PC-9 (cell line): ENCODE measurements around the gene FAM111A. TPM values are rescaled to one million over a fixed set of nuclear protein-coding genes. Genes with fewer than 3 reads are reported as not detected.
A peak's percentile ranks its signal among the peaks of the same experiment; 100 is the strongest.

Experiments used
- BruUV-seq: library from RNA; stranded (reverse); fragments of 400-500 nt; replicated peaks from 2 replicates; lab custom pipeline; 2021; lab: Mats Ljungman, UMichigan
- CTCF ChIA-PET: fragments of 300-600 bp; sonication (Branson Sonifier 250); formaldehyde crosslinking; loops from one replicate; lab custom pipeline; 2022; ENCODE audit warnings: antibody characterized with exemption; lab: Charles Lee
- POLR2A ChIA-PET: fragments of 300-600 bp; sonication (Branson Sonifier 250); formaldehyde crosslinking; loops from one replicate; lab custom pipeline; 2022; ENCODE audit warnings: antibody characterized with exemption; ENCODE audit not compliant: unreplicated experiment; lab: Charles Lee
- DNase-seq, 2 experiments: peaks; one replicate each; pipeline versions ENCODE4 v3.0.0 to v3.0.0-alpha.2; 2015 to 2022; ENCODE audit warnings: mixed read lengths in 1 of 2
- H2AFZ ChIP-seq: fragments of 200-600 bp; sonication (generic); 2 replicates; pipeline ENCODE4 v1.8.1; 2017; ENCODE audit warnings: antibody characterized with exemption
- H3F3A ChIP-seq: fragments of 200-600 bp; sonication (generic); 2 replicates; pipeline ENCODE4 v1.8.1; 2017; ENCODE audit warnings: antibody characterized with exemption, mild to moderate bottlenecking, low read depth; ENCODE audit not compliant: insufficient read depth
- H3K27ac ChIP-seq: fragments of 200-600 bp; sonication (generic); 2 replicates; pipeline ENCODE4 v1.6.1; 2016; ENCODE audit warnings: mixed run types
- H3K27me3 ChIP-seq: fragments of 200-600 bp; sonication (generic); 2 replicates; pipeline ENCODE4 v1.6.1; 2016; ENCODE audit warnings: low read depth, mixed run types; ENCODE audit not compliant: insufficient read depth
- H3K36me3 ChIP-seq: fragments of 200-600 bp; sonication (generic); 2 replicates; pipeline ENCODE4 v1.6.1; 2016; ENCODE audit warnings: low read depth, mixed run types
- H3K4me1 ChIP-seq: fragments of 200-600 bp; sonication (generic); replicated peaks from 2 replicates; pipeline ENCODE4 v1.6.1; 2016; ENCODE audit warnings: mixed run types; ENCODE audit not compliant: insufficient read depth
- H3K4me2 ChIP-seq: fragments of 200-600 bp; sonication (generic); 2 replicates; pipeline ENCODE4 v1.6.1; 2017; ENCODE audit warnings: mixed run types
- H3K4me3 ChIP-seq: fragments of 200-600 bp; sonication (generic); 2 replicates; pipeline ENCODE4 v1.6.1; 2016; ENCODE audit warnings: mixed run types
- H3K79me2 ChIP-seq: fragments of 200-600 bp; sonication (generic); 2 replicates; pipeline ENCODE4 v1.6.1; 2017; ENCODE audit warnings: low read depth, mixed run types
- H3K9me2 ChIP-seq: fragments of 200-600 bp; sonication (generic); 2 replicates; pipeline ENCODE4 v1.8.1; 2017; ENCODE audit warnings: mild to moderate bottlenecking; ENCODE audit not compliant: insufficient read depth
- H3K9me3 ChIP-seq: fragments of 200-600 bp; sonication (generic); 2 replicates; pipeline ENCODE4 v1.8.1; 2016; ENCODE audit warnings: low read depth; ENCODE audit not compliant: insufficient read depth
- H4K20me1 ChIP-seq: fragments of 200-600 bp; sonication (generic); 2 replicates; pipeline ENCODE4 v1.8.1; 2017; ENCODE audit not compliant: insufficient read depth
- CTCF ChIP-seq: fragments of 200-600 bp; sonication (generic); conservative IDR thresholded peaks from 2 replicates; pipeline ENCODE4 v1.6.1; 2017; ENCODE audit warnings: mixed run types, antibody characterized with exemption, mild to moderate bottlenecking, moderate library complexity
- EZH2 ChIP-seq: fragments of 200-600 bp; sonication (generic); IDR thresholded peaks from 2 replicates; pipeline ENCODE4 v1.8.0; 2017; ENCODE audit warnings: antibody characterized with exemption, low read depth
- intact Hi-C: fragments of 100-400 bp; cut with micrococcal nuclease; formaldehyde crosslinking; loops from one replicate; pipeline ENCODE4 v1.10.0; 2022; ENCODE audit not compliant: unreplicated experiment
- total RNA-seq: library from RNA; stranded (reverse); gene quantifications from 2 replicates; pipeline ENCODE4 v1.2.3, GENCODE V29; 2021

The FAM111A gene
- total RNA-seq, 1 experiment from 2014 or later, result 95.3 TPM

GRCh38 chr11:59182457-59183151 is 39.9 kb downstream of the FAM111A start:
- Histone ChIP-seq H3K27me3 (no peaks in the 10 kb centered on the region), H2AFZ (no peak overlapping the region), H3K79me2 (peaks cover 93% of the 10 kb centered on the region), H3F3A (peaks cover 24% of the 10 kb centered on the region), H3K9me3 (peaks cover 9% of the 10 kb centered on the region; the same call in 1 of the 2 replicates), H4K20me1 (no peaks in the 10 kb centered on the region), H3K36me3 (peaks cover 47% of the 10 kb centered on the region), H3K4me1 (peaks cover 48% of the 10 kb centered on the region), H3K9me2 (no peaks in the 10 kb centered on the region), H3K27ac (no peak overlapping the region), H3K4me2 (no peak overlapping the region), H3K4me3 (no peak overlapping the region)
- intact Hi-C loops, result no loop called here
- POLR2A ChIA-PET, result no interaction called here
- BruUV-seq, result no TSS peak
- DNase-seq, result peak in 1 of 2 experiments; percentile 55
- TF ChIP-seq CTCF, result peak; percentile 71
- TF ChIP-seq EZH2, result no peak
- CTCF ChIA-PET, result interaction anchor here (1.3 to 1.6 kb wide), 2 partner anchors 11 kb away, joined by 3 to 8 read pairs; partner anchors contain the start of gene DTX4

- TF ChIP-seq EZH2, result no peak
- no peak for TF ChIP-seq CTCF
- H3K4me1 ChIP-seq, result peaks cover 60% of the 10 kb centered on the region
Observed at GRCh38 chr11:59183771-59184170, 41.1 kb downstream of the FAM111A start.

GRCh38 chr11:59184691-59185339 is 42.2 kb downstream of the FAM111A start:
- peaks cover 40% of the 10 kb centered on the region for H3K36me3 ChIP-seq
- no peaks in the 10 kb centered on the region for H3K27me3 ChIP-seq
- ChIA-PET POLR2A (interaction anchor here (1.2 kb wide), 1 partner anchor 11 kb away, joined by 7 read pairs; no protein-coding TSS in a partner anchor), CTCF (interaction anchor here (0.6 to 2.9 kb wide), 3 partner anchors 10 to 13 kb away, joined by 3 to 67 read pairs (median 32); partner anchors contain the start of gene DTX4)
- H3K79me2 ChIP-seq, result peaks cover 89% of the 10 kb centered on the region
- H3K4me1 ChIP-seq, result peaks cover 70% of the 10 kb centered on the region
- intact Hi-C loops, result loop anchor here (5.0 kb wide), 2 partner anchors 43 to 482 kb away; partner anchors contain the start of genes FAM111A and PATL1
- no peak for DNase-seq
- H3K4me3 ChIP-seq, result peak overlapping the region; percentile 52; the same call in 1 of the 2 replicates
- peak overlapping the region; percentile 75 for H3K4me2 ChIP-seq
- H4K20me1 ChIP-seq, result no peaks in the 10 kb centered on the region
- BruUV-seq, result no TSS peak
- no peaks in the 10 kb centered on the region for H3K9me3 ChIP-seq
- H2AFZ ChIP-seq, result no peak overlapping the region
- peak overlapping the region; percentile 81 for H3K27ac ChIP-seq
- peaks cover 40% of the 10 kb centered on the region for H3F3A ChIP-seq
- TF ChIP-seq CTCF, result no peak
- TF ChIP-seq EZH2, result no peak
- no peaks in the 10 kb centered on the region for H3K9me2 ChIP-seq

More at GRCh38 chr11:59183771-59184170, 41.1 kb downstream of the FAM111A start:
- H3K4me2 ChIP-seq, result peak overlapping the region; percentile 75; the same call in 1 of the 2 replicates
- ChIA-PET POLR2A (interaction anchor here (0.6 kb wide), 2 partner anchors 25 to 433 kb away, joined by 3 to 5 read pairs; no protein-coding TSS in a partner anchor), CTCF (interaction anchor here (1.3 kb wide), 1 partner anchor 12 kb away, joined by 3 read pairs; the partner anchor contains the start of gene DTX4)
- H3K36me3 ChIP-seq, result peaks cover 47% of the 10 kb centered on the region
- no peaks in the 10 kb centered on the region for H4K20me1 ChIP-seq
- no TSS peak for BruUV-seq
- intact Hi-C loops, result no loop called here
- H3K9me2 ChIP-seq, result no peaks in the 10 kb centered on the region
- DNase-seq, result no peak
- no peak overlapping the region for H2AFZ ChIP-seq
- no peak overlapping the region for H3K4me3 ChIP-seq
- peaks cover 93% of the 10 kb centered on the region for H3K79me2 ChIP-seq
- peak overlapping the region; percentile 81 for H3K27ac ChIP-seq
- H3F3A ChIP-seq, result peaks cover 29% of the 10 kb centered on the region
- H3K27me3 ChIP-seq, result no peaks in the 10 kb centered on the region
- peaks cover 7% of the 10 kb centered on the region; the same call in 1 of the 2 replicates for H3K9me3 ChIP-seq
